Left kidney (tissue), 2 donors: Measurements from ENCODE around the gene VPS37B. TPM values are rescaled to one million over a fixed set of nuclear protein-coding genes. Genes with fewer than 3 reads are reported as not detected.
"Not testable (repeated sequence)": the region's sequence is repeated elsewhere in the genome, so short reads cannot be mapped to it uniquely, and the experiment has no call there.

Experiments
- DNase-seq: peaks from one replicate; pipeline ENCODE4 v3.0.0-alpha.2; 2013
- polyA plus RNA-seq: library from polyadenylated mRNA; unstranded; fragments of 120-200 nt; gene quantifications from one replicate; pipeline ENCODE4 v1.2.1, GENCODE V29; 2013; ENCODE audit not compliant: insufficient read length

The VPS37B gene
- polyA plus RNA-seq, 1 donor, result 23.3 TPM

GRCh38 chr12:122909442-122910288 is 13.7 kb upstream of the VPS37B start:
- DNase-seq, result no peak

DNA sequence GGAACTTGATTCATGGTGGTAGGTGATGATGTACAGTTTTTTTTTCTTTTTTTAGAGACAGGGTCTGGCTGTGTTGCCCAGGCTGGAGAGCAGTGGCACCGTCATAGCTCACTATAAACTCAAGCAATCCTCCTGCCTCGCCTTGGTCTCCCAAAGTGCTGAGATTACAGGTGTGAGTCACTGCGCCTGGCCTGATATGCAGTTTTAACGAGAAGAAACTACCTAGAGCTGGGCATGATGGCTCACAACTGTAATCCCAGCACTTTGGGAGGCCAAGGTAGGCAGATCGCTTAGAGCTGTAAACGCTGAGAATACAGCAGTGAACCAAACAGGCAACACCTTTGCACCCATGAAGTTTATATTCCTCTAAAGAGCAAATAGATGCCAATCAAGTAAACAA is 13.0 kb upstream of the VPS37B start:
- DNase-seq, result no peak

GRCh38 chr12:122905258-122905657 is 9.3 kb upstream of the VPS37B start:
- not testable (repeated sequence) for DNase-seq

- DNase-seq, result no peak
Measured at GRCh38 chr12:122903693-122904034, 7.7 kb upstream of the VPS37B start.

DNA sequence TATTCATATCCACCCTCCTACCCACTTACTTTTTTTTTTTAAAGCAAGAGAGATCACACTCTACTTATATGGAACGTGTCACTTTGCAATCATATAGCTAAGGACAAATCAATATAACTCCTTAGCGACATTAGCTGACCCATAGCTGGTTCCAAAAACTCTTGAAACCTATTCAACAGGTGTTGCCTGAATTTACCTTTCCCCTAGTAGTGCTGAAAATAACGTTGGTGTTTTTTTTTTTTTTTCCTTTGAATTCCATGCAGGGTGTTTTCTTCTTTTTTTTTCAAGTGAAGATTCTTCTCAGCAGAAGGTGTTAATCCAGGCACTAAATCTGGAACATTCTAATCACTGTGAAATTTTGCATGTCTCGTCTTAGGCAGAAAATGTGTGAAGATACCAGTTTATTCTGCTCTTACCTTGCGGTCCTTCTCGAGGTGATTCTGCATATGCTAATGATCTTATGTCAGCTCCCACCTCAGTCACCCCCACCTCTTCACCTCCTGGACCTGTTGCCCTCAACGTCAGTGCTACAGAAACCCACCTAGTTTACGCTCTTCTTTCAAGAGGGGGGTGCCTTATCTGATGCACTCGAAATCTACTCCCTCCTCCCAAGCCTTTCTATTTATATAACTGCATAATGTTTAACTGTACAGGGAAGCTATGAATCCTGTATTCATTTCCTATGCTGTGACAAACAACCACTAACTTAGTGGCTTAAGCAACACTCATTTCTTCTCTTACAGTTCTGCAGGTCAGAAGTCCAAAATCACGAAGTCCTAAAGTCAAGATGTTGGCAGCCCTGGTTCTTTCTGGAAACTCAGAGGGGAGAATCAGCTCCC is 7.1 kb upstream of the VPS37B start:
- no peak for DNase-seq

DNA sequence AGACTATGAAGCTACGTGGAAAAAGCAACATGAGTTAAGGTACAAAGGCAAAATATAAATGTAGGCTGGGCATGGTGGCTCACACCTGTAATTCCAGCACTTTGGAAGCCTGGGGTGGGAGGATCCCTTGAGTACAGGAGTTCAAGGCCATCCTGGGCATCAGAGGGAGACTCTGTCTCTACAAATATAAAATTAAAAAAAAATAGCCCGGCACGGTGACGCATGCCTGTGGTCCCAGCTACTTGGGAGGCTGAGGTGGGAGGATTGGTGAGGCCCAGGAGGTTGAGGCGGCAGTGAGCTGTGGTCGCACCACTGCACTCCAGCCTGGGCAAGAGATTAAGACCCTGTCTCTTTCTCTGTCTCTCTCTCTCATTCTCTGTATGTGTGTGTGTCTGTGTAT is 4.0 kb upstream of the VPS37B start:
- no peak for DNase-seq

DNA sequence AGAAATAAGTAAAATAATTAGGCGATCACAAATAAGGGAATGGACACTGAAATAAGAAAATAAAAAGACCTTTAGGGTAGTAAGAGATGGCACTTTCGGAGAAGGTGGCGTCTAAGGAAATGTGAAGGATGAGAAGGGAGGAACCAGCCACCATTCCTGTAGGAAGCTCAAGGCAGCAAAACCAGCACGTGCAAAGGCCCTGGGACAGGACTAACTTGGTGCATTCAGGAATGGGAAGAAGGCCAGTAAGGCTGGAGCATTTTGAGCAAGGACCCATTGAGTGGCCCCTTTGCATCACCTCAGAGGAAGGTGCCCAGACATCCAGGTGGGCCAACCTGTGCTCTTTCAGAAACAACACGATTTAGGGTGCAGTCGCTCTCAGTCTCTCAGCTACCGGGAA is 738 bp upstream of the VPS37B start:
- DNase-seq, result no peak

- no peak for DNase-seq
Measured at GRCh38 chr12:122895320-122895703, 612 bp downstream of the VPS37B start.

GRCh38 chr12:122894193-122895121 is 1.5 kb downstream of the VPS37B start:
- DNase-seq, result no peak

DNA sequence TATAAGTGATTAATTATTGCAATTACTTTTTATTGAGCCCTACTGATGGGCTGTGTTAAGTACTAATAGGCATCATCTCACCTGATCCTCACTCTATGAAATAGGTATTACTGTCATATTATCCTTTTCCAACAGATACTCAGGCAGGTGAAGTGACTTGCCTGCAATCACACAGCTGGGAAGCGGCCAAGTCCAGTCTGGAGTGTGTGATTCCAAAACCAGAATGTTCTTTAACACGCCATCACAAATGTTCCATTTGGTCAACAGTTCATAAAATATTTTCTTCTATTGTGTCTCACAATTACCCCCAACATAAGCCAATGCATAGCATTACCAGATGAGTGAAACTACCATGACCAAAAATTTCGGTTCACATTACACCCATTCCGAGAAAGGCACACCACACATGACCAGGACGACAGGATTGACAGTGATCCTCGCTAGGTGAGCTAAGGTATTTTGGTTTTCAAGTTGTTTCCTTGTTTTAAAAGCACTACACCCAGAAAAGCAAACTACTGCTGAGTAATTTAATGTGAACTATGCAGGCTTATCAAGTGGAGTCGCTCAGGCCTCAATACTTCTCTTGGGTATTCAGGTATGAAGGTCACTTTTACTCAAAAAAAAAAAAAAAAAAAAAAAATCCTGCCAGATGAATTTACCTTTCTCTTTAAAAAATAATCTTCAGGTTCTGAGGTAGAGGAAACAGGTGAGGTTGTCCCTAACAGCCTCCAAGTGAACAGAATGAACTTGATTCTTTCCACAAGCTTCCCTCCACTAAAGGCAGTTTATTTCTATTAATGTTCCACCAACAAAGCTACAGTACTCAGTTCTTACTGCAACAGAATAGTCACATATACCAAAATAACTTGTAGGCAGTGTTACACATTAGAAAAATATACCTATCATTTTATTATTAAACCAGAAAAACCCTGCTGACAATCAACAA is 2.4 kb downstream of the VPS37B start:
- DNase-seq, result no peak

- DNase-seq, result not testable (repeated sequence)
Measured at GRCh38 chr12:122892724-122893123, 3.2 kb downstream of the VPS37B start.

- DNase-seq, result no peak
Measured at GRCh38 chr12:122891661-122892525, 4.0 kb downstream of the VPS37B start.

DNA sequence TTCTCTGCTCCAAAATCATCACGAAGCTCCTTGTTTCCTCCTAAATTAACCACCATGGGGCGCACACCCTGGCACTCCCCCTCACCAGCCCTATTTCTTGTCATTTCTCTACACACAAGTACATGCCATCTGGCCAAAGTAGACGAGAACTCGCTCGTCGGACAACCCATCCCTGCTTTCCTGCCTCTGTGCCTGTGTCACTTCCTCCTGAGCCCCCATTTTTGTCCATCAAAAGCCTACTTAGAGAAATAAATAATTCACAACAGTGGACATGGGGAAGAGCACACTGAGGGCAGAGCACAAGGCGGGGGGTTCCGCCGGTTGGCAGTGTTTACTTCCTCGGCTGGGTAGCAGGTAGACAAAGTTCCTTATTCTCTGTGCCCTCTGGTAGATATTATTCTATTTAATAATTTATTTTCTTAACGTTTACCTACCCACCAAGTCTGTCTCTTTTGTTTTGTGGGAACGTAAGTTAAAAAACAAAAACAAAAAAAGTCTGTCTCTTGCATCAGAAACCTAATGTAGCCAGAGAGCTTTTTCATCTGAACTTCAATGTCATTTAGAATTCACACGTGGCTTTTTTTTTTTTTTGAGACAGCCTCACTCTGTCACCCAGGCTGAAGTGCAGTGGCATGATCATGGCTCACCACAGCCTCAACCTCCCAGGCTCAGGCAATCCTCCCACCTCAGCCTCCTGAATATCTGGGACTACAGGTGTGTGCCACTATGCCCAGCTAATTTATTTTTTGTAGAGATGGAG is 6.0 kb downstream of the VPS37B start:
- DNase-seq, result no peak

DNA sequence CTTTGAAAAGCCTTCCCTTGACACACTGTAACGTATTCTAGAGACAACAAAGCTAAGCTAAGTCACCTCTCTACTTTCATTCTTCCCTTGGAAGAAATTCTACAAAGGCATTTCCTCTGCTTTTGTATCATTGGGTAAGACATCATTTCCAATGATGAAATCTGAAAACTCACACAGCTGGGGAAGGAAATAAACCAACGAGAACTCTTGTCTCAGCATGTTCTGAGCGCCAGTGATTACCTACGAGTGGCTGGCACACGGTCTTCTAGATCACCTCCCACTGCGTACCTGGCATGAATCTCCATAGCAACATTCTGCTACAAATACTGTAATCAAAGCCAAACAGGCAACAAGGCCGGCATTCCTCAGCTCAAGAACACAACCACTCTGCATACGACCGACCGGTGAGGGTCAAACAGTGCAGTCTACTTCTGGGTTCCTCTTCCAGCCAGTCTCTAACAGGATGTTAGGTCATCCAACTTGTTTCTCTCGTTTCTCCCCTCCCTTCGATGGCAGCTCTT is 7.6 kb downstream of the VPS37B start:
- DNase-seq, result no peak

- DNase-seq, result no peak
Measured at GRCh38 chr12:122887819-122888212, 8.1 kb downstream of the VPS37B start.

DNA sequence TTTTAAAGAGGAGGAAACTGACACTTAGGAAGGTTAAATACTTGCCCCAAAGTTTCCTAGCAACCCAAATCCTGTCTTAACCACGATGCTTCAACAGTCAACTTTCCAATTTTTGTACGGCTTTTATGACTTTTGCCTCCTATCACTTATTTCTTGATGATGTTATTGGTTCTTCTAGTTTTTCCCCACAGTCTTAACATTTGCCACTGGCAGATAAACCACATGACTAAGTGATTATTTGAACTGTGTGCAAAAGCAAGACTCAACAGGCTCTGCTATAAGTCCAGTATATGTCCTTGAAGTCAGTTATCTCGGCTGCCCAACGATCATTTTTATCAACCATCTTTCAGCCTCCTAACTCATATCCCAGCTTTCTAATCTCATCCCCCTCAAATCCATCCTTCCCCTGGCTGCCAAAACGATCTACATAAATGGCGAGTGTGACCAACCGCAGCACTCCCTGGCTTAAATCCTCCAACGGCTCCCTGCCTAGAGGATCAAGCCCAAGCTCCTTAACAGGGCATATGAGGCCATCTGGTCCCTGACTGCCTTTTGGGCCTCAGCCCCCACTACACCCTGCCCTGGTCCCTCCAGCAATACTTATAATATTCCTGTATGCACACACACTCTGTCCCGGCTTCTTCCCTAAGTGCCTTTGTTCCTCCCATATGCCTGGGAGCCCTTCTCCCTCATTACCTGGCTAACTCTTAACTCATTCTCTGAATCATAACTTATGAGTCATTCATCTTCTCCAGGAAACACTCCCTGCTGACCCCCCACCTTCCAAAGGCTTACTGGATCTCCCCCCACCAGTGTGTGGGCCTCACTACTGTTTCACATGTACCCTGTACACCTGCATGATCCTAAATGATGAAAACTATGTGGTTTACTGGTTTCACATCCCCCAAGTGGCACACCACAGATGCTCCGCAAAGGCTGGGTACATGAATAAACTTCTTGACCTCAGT is 8.8 kb downstream of the VPS37B start:
- DNase-seq, result no peak

DNA sequence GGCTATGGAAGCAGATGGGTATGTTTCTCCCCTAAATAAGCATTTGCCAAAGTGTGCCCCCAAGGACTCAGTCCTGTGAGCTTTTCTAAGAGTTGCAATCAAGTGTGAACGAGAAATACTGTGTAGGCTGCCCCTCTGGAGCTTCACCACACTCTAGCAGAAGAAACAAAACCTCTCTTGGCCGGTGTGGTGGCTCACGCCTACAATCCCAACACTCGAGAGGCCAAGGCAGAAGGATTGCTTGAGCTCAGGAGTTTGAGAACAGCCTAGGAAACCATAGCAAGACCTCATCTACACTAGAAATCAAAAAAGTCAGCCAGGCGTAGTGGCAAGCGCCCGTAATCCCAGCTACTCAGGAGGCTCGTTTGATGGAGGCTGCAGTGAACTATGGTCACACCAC is 9.8 kb downstream of the VPS37B start:
- DNase-seq, result no peak

DNA sequence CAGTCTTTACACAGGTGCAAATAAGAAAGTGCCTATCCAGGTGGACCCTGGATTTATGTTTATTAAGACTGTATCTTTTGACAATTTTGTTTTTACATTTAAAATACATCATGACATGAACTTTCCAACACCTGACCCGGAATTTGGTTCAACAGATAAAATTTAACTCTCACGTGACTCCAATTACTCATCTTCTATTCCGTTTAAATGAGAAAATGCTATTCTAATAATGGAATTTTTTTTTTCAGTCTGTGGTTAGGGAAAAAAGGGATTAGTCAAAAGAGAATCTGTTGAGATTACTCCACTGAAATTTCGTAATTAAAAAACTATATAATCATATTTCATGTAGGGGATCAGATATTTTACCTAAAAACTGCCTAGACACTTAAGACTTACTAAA is 11.1 kb downstream of the VPS37B start:
- no peak for DNase-seq
